ENCODE data around the gene CHRM5. TPM values are rescaled to one million over a fixed set of nuclear protein-coding genes. Genes with fewer than 3 reads are reported as not detected.
A peak's percentile ranks its signal among the peaks of the same experiment; 100 is the strongest.

CHRM5 gene
- total RNA-seq, 1 experiment from 2014 or later = not detected

DNA sequence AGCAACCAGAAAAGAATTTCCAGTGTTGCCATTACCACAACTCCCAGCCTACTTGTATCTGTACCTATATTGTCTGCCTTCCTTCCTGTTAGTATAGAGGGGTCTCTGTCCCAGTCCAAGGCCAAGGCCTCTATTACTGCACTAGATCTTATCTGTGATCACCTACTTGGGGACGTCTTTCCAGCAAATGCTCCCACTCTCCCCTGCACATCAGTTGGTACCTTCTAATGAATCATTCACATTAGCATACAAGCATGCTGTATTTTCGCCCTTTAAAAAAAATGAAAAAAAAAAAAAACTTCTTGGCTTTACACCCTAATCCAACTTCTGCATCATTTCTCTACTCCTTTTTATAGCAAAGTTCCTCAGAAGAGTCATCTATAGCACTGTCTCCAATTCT is 75.5 kb downstream of the CHRM5 start:
- Histone ChIP-seq H3K4me2 (no peak overlapping the region), H3K36me3 (ENCODE audit: low read depth) (no peaks in the 10 kb centered on the region), H3K4me3 (no peak overlapping the region), H3K4me1 (replicated peaks; ENCODE audit: insufficient read depth) (peaks cover 20% of the 10 kb centered on the region), H4K20me1 (ENCODE audit: insufficient read depth) (no peaks in the 10 kb centered on the region), H3F3A (ENCODE audit: insufficient read depth, low read depth) (peaks cover 8% of the 10 kb centered on the region; the same call in 1 of the 2 replicates), H3K27me3 (ENCODE audit: insufficient read depth, low read depth) (no peaks in the 10 kb centered on the region), H3K27ac (no peak overlapping the region), H3K9me2 (ENCODE audit: insufficient read depth) (no peaks in the 10 kb centered on the region), H3K9me3 (ENCODE audit: insufficient read depth, low read depth) (no peaks in the 10 kb centered on the region; the same call in 1 of the 2 replicates), H2AFZ (no peak overlapping the region), H3K79me2 (ENCODE audit: low read depth) (peaks cover 5% of the 10 kb centered on the region)
- no peak for DNase-seq
- TF ChIP-seq EZH2 (IDR thresholded peaks at IDR 0.05; ENCODE audit: low read depth) = no peak
- TF ChIP-seq, protein P1, sequence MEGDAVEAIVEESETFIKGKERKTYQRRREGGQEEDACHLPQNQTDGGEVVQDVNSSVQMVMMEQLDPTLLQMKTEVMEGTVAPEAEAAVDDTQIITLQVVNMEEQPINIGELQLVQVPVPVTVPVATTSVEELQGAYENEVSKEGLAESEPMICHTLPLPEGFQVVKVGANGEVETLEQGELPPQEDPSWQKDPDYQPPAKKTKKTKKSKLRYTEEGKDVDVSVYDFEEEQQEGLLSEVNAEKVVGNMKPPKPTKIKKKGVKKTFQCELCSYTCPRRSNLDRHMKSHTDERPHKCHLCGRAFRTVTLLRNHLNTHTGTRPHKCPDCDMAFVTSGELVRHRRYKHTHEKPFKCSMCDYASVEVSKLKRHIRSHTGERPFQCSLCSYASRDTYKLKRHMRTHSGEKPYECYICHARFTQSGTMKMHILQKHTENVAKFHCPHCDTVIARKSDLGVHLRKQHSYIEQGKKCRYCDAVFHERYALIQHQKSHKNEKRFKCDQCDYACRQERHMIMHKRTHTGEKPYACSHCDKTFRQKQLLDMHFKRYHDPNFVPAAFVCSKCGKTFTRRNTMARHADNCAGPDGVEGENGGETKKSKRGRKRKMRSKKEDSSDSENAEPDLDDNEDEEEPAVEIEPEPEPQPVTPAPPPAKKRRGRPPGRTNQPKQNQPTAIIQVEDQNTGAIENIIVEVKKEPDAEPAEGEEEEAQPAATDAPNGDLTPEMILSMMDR (conservative IDR thresholded peaks at IDR 0.05) = no peak
- ChIA-PET POLR2A (ENCODE audit: unreplicated experiment) (no interaction called here), CTCF (no interaction called here)
- intact Hi-C loops (cut with micrococcal nuclease; ENCODE audit: unreplicated experiment) = no loop called here
- BruUV-seq (replicated peaks) = no TSS peak

GRCh38 chr15:34046471-34047145 is 78.3 kb downstream of the CHRM5 start:
- no peak overlapping the region for H2AFZ ChIP-seq
- H3K27me3 ChIP-seq (ENCODE audit: insufficient read depth, low read depth) = no peaks in the 10 kb centered on the region
- H3F3A ChIP-seq (ENCODE audit: insufficient read depth, low read depth) = peaks cover 15% of the 10 kb centered on the region; the same call in 1 of the 2 replicates
- no peaks in the 10 kb centered on the region for H3K79me2 ChIP-seq (ENCODE audit: low read depth)
- no peaks in the 10 kb centered on the region for H3K9me2 ChIP-seq (ENCODE audit: insufficient read depth)
- ChIA-PET POLR2A (ENCODE audit: unreplicated experiment) (interaction anchor here (0.6 kb wide), 1 partner anchor 178 kb away, joined by 7 read pairs; no protein-coding TSS in a partner anchor), CTCF (no interaction called here)
- no peak overlapping the region for H3K4me3 ChIP-seq
- intact Hi-C loops (cut with micrococcal nuclease; ENCODE audit: unreplicated experiment) = no loop called here
- H3K9me3 ChIP-seq (ENCODE audit: insufficient read depth, low read depth) = no peaks in the 10 kb centered on the region; the same call in 1 of the 2 replicates
- no TSS peak for BruUV-seq (replicated peaks)
- H3K4me1 ChIP-seq (replicated peaks; ENCODE audit: insufficient read depth) = peaks cover 22% of the 10 kb centered on the region
- TF ChIP-seq, protein P1 (conservative IDR thresholded peaks at IDR 0.05) = no peak
- TF ChIP-seq EZH2 (IDR thresholded peaks at IDR 0.05; ENCODE audit: low read depth) = no peak
- no peak overlapping the region for H3K4me2 ChIP-seq
- H3K27ac ChIP-seq = no peak overlapping the region
- no peak for DNase-seq
- H3K36me3 ChIP-seq (ENCODE audit: low read depth) = no peaks in the 10 kb centered on the region
- no peaks in the 10 kb centered on the region for H4K20me1 ChIP-seq (ENCODE audit: insufficient read depth)

DNA sequence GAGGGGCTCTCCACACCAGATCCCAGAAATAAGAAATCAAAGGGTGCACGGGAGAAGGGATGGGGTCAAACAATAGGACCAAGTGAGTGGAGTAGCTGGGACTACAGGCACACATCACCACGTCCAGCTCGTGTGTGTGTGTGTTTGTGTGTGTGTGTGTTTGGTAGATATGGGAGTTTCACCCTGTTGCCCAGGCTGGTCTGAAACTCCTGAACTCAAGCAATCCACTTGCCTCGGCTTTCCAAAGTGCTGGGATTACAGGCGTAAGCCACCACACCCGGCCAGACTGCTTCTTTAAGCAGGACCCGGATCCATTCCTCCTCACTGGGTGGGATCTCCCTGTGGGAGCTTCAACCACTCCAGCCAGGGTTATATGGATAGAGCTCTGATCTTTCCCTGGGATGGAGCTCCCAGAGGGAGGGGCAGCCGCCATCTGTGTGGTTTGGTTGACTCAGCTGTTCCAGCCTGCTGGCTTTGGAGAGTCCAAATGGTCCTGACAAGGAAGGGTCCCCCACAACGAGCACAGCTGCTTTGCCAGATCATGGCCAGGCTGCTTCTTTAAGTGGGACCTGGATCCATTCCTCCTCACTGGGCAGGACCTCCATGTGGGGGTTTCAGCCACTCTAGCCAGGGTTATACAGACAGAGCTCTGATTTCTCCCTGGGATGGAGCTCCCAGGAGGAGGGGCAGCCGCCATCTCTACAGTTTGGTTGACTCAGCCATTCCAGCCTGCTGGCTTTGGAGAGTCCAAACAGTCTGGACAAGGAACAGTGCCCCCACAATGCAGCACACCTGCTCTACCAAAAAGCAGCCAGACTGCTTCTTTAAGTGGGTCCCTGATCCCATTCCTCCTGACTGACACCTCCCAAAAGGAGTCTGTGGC is 79.8 kb downstream of the CHRM5 start:
- H3K9me3 ChIP-seq (ENCODE audit: insufficient read depth, low read depth) = no peaks in the 10 kb centered on the region; the same call in 1 of the 2 replicates
- ChIA-PET POLR2A (ENCODE audit: unreplicated experiment) (no interaction called here), CTCF (no interaction called here)

More for the DNA sequence above, 79.8 kb downstream of the CHRM5 start:
- BruUV-seq (replicated peaks) = no TSS peak
- intact Hi-C loops (cut with micrococcal nuclease; ENCODE audit: unreplicated experiment) = no loop called here
- Histone ChIP-seq H3F3A (ENCODE audit: insufficient read depth, low read depth) (peaks cover 15% of the 10 kb centered on the region; the same call in 1 of the 2 replicates), H4K20me1 (ENCODE audit: insufficient read depth) (no peaks in the 10 kb centered on the region), H3K4me2 (peak overlapping the region; percentile 45; the same call in 1 of the 2 replicates), H3K4me3 (no peak overlapping the region), H3K27me3 (ENCODE audit: insufficient read depth, low read depth) (no peaks in the 10 kb centered on the region), H3K27ac (peak overlapping the region; percentile 44; the same call in 1 of the 2 replicates), H3K79me2 (ENCODE audit: low read depth) (no peaks in the 10 kb centered on the region), H3K4me1 (replicated peaks; ENCODE audit: insufficient read depth) (peaks cover 22% of the 10 kb centered on the region), H3K9me2 (ENCODE audit: insufficient read depth) (no peaks in the 10 kb centered on the region), H3K36me3 (ENCODE audit: low read depth) (no peaks in the 10 kb centered on the region), H2AFZ (no peak overlapping the region)
- TF ChIP-seq EZH2 (IDR thresholded peaks at IDR 0.05; ENCODE audit: low read depth) = no peak
- TF ChIP-seq, protein P1 (conservative IDR thresholded peaks at IDR 0.05) = no peak
- DNase-seq = no peak

Data from PC-9 (cell line).